AG10803 (cell line): ENCODE data around the gene SLC12A8.

Experiments
- DNase-seq: peaks from one replicate; pipeline ENCODE4 v3.0.0; 2010; ENCODE audit warnings: low read depth
- H3K4me3 ChIP-seq: 2 replicates; pipeline ENCODE4 v1.5.1; 2011; ENCODE audit warnings: mild to moderate bottlenecking, low read length, control low read depth
- CTCF ChIP-seq: conservative IDR thresholded peaks from 2 replicates; pipeline ENCODE4 v1.5.1; 2011; ENCODE audit warnings: mild to moderate bottlenecking, low read length, control low read depth, inconsistent platforms

SLC12A8 gene

GRCh38 chr3:125148836-125149235 is 63.7 kb downstream of the SLC12A8 start:
- H3K4me3 ChIP-seq: no peak overlapping the region
- DNase-seq: peak; percentile 65
- no peak for TF ChIP-seq CTCF

GRCh38 chr3:125148016-125148812 is 64.3 kb downstream of the SLC12A8 start:
- DNase-seq: no peak
- TF ChIP-seq CTCF: no peak
- no peak overlapping the region for H3K4me3 ChIP-seq

GRCh38 chr3:125147491-125147820 is 65.1 kb downstream of the SLC12A8 start:
- no peak for DNase-seq
- H3K4me3 ChIP-seq: no peak overlapping the region
- no peak for TF ChIP-seq CTCF

- no peak for TF ChIP-seq CTCF
- DNase-seq: no peak
- H3K4me3 ChIP-seq: no peak overlapping the region
Observed at GRCh38 chr3:125146626-125147490, 65.7 kb downstream of the SLC12A8 start.

GRCh38 chr3:125145751-125146475 is 66.6 kb downstream of the SLC12A8 start:
- no peak for DNase-seq
- no peak overlapping the region for H3K4me3 ChIP-seq
- no peak for TF ChIP-seq CTCF

- no peak overlapping the region for H3K4me3 ChIP-seq
- no peak for TF ChIP-seq CTCF
Observed at GRCh38 chr3:125144653-125145314, 67.8 kb downstream of the SLC12A8 start.

More at GRCh38 chr3:125144653-125145314, 67.8 kb downstream of the SLC12A8 start:
- no peak for DNase-seq
